ENCODE measurements around the gene TSPEAR.

Gene TSPEAR

DNA sequence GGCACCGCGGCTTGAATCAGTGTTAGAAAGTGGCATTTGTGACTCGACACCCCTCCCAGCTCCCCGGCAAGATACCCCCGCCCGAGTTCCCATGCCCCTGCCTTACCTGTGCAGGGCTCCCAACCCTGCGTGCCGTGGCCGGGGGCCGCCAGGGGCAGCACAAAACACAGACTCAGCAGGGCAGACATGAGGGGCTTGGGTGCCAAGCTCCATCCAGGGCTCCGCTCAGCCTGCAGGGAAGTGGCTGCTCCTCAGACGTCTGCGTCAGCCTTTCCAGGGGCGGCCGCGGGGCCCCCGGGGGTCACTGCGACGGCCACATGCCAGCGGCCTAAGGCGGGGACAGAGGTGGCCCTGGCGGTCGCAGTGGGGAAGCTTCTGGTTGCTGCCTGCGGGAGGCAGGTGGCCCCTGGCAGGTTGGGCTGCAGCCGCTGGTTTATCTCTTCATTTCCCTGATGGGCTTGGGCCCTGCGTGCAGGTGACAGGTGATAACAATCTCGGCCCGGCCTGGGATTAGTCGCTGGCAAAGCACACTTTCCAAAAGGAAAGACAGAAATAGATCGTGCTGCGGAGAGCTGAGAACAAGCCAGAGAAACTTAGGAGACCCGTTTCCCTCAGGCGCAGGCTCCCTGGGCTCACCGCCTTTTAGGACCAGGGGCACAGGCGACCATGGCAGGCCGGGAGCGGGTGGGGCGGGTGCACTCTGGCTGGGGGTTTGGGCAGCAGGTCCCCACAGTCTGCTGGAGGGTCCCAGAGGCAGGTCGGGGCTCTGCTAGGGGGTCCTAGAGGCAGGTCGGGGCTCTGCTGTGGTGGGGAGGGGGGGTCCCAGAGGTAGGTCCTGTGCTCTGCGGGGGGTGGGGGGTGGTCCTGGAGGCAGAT, at the start of gene TSPEAR:
Gene TSPEAR (minus strand): TSS at position 246 of the 876 bp plus-strand sequence. CDS start 58 bp downstream, at position 188.
- peak; percentile 85 for DNase-seq

DNA sequence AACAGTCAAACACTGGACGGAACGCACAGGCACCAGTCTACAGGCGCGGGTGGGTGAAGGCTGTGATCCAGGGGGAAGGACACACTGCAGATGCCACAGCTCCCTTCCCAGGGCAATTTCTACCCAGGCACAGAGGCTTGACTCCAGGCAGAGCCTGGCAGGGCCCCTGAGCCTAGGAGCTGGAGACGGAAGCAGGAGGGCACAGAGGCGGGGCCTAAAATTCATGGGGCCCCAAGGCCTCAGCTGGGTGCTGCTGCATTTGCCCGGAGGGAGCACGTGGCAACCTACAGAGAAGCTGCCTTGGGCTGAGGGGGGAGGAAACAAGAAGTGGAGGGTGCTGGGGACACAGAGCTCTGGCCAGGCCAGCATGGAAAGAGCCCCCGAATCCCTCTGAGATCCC, 49.0 kb upstream of the TSPEAR start:
- DNase-seq = no peak

DNA sequence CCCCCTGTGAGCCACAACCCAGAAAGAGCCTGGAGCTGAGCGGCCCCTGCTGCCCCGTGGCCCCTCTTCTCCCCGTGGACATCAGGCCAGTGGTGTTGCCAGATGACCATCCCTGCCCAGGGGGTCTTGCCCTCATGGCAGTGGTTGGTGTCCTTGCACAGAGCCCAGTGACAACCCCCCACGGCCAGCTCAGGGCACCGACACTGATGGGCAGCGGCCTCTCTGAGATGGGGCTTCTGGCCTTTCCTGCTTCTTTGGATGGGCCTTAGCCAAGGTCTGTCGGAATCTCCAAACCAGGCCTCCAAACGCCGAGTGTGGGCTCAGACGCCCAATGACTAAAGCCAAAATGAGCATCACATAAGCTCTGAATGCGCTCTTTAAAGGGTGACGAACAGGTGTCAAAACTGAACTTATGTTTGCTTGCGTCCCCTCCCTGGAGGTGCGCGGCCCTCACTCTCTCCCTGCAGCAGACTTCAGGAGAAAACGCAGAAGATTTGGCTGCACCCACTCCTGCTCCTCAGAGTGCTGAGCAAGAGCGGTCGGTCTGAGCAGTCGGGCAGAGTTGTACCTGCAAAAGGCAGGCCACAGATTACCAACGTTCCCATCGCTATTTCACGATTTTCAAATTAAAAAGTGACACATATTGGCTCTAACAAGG, 48.4 kb upstream of the TSPEAR start:
- no peak for DNase-seq

DNA sequence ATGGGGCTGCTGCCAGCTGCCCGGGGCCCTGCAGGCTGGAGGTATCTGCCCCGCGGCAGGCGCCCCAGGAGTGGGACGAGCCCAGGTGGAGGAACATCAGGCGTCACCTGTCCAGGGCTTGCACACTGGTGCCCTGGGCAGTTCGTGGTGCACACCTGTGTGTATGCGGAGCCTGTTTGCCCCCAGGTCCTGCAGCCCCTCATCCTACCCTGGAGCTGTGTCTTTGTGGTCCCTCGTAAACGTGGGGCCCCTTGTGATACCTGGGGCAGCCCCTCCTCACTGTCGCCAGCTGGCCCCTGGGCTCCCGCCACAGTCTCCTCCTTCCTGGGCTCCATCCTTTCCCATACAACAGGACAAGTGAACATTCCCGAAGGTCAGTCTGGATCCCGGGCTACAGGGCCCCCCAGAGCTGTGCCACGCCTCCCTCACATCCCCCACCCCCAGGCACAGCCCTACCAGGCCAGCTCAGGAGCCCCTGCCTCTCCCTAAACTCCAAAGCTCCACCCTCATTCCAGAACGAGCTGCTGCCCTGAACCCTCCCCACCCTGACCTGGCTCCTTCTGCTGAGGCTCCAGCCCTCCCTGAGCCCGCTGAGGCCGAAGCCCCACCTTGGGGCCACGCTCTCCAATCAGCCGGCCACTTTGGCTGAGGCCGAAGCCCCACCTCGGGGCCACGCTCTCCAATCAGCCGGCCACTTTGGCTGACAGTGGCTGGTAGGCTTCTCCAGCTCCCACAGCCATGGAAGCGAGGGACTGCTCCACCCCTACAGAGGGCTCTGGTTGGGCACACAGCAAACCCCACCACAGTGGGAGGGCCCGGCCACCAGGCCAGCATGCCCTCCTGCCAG, 47.6 kb upstream of the TSPEAR start:
- DNase-seq = no peak

DNA sequence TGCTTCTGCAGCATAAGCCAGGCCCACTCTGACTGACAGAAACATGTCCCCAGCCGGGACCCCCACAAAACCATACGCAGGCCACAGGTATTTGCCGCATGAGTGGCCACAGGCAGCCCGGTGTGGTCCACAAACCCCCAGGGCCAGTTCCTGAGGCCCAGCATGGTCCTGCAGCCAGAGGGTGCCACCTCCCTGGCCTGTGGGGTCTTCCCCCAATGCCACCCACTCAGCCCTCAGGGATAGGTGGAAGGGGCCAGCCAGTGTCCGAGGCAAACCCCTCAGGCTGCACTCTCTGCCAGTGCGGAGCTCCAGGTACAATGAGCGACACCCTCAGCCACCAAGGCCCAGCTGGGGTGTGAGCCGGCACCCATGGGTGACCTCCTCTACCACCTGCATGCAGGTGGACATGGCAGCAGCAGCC, 46.8 kb upstream of the TSPEAR start:
- no peak for DNase-seq

DNA sequence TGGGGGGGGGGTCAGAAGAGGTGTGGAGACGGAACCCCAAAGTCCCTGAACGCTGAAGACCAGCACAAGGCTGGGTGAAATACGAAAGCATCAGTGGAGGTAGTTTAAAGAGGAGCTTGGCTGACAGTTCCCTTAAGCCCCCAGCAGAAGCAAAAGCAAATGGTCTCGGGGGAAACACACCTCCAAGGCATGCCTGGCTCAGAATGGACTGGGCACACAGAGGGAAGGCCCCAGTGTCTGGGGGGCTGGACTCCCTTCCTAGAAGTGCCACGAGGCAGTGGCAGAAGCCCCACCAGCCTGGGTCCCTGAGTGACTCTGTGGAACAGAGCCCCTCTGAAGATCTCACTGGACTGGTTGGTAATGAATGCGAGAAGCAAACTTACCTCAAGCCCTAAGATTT, 46.4 kb upstream of the TSPEAR start:
- DNase-seq = no peak

DNA sequence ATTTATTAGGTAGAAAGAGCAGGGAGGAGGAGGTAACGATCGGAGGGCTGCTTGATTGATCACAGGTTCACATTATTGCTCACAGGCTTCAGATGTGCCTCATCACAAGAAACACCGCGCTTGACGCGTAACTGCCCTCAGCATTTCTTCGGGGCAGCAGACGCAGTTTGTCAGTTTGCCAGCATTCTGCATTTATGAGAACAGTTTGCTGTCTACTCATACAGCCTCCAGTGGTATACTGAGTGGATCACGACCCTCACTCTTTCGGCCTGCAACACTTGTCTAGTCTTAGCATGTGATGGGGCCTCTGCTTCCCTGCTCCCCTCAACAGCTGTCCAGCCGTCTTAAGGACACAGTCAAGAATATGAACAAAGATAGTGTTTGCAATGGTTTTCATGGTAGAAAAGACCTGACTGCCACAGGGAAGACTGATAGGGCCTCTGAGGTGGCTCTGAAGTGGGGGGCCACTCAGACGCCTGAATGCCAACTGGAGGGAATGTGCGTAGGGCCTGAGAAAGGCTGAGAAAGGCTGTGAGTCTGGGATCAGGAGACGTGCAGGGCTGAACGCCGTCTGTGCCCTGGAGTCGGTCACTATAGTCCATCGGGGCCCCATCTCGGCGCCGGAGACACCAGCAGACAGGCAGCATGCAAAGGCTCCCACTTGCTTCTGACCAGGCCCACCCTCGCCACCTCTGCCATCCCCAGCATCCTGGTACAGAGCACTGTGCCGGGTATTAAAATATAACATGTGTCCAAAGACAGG, 45.2 kb upstream of the TSPEAR start:
- DNase-seq = no peak

DNA sequence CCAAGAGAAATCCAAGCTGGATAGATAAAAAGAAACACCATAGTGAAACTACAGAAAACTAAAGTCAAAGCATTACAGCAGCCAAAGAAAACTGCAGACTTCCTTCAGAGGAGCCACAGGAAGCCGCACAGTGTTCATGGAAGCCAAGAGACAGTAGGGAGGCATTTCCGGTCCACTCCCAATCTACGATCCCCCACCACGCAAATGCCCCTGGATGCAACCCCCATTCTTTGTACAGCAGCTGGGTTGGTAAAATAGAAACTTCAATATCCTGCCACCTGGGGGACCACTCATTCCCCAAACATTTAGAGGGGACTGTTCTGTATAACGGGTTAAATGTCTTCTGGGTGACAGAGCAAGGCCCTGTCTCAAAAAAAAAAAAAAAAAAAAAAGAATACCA, 43.9 kb upstream of the TSPEAR start:
- DNase-seq = no peak

DNA sequence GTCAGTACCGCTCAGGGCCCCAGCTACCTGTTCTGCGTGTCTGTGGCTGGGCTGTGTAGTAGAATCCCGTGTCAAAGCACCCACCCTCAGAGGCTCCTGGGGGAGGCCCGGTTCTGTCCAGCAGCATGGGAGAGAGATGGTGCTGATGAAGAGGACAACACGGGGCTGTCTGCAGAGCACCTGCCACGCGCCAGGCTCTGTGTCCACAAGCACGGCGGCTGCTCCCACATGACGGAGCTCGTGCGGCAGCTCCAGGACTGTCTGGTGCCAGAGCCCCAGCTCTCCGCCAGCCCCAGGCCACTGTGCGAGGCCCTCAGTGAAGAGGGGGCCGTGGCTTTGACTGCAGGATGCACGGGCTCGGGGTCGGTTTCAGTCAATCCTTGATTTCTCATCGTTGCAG, 42.0 kb upstream of the TSPEAR start:
- DNase-seq = no peak

DNA sequence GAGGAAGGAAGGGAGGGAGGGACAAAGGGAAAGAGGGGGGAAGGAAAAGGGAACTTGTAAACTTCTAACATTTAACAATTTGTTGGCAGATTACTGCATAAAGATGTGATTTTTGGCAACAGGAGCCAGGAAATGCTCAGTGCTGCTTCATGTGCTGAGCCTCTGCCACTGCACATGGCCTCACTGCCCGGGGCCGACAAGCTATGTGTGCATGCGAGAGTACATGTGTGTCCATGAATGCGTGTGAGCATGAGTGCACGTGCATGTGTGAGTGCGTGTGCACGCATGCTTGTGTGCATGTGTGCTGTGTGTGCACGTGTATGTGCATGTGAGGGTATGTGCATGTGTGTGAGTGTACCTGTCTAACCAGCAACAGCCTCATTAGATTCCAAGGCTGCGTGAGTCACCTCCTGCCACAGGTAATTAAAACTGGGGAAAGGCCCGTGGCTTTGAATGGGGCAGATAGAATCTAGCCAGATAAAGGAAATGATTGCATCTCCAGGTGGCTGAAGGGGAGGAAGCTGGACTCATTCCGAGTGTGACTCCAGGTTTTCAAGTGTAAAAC, 41.4 kb upstream of the TSPEAR start:
- no peak for DNase-seq

DNA sequence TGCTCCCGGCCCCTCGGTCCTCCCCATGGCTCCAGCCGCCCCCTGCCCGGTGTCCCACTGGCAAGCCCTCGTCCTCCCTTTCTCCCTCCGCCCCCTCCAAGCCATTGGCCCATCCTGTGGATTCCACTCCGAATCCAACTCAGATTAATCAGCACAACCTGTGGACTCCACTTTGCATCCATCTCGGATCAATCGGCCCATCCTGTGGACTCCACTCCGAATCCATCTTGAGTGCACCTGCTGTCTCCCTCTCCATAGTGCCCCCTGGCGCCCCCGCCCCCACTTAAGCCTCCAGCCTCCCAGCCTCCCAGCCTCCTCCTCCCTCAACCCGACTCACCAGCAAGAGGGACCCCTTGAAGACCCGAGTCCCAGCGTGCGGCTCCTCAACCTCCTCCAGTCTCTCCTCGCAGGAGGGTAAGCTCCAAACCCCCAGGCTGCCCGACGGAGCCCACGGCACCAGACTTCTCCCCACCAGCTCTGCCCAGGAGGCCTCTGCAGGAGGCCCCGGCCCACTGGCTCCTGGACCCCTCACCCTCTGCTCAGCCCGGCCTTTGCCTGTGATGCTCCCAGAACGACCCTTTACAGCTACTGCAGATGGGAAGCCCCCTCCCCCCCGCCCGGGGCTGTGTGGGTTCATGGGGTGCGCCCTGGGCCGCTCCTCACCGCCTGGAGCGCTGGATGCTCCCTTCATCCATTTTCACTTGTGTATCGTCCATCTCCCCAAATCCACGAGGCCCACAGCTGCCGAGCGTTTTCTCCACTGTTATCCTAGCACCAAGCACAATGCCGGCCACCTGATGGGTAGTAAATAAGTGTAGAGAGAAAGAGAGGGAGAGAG, 40.6 kb upstream of the TSPEAR start:
- DNase-seq = no peak

DNA sequence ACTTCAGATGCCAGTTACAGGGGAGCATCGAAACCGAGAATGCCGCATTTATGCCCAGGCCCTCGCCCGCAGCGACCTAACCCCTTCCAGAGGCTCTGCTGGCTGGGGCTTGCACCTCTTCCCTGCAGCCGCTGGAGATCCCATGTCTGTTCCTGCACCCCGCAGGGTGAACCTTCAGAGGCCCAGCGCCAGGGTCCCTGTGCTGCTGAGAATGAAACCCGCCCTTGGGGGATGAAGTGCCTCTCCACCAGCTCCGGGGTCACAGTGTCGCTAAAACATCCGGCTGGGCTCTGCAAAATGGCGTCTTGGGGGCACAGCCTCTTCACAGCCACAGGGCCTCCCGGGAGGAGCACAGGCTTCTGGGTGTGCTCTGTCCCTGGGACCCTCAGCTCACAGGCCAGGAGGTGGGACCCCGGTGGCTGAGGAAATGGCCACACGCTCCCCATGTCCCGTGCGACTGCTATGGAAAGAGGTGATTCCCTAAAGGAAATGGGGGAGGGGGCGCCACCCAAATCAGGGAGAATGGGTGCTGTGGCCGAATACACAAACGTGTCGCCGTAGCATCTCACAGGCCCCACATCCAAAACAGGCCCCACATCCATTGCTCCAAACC, 39.9 kb upstream of the TSPEAR start:
- DNase-seq = no peak

DNA sequence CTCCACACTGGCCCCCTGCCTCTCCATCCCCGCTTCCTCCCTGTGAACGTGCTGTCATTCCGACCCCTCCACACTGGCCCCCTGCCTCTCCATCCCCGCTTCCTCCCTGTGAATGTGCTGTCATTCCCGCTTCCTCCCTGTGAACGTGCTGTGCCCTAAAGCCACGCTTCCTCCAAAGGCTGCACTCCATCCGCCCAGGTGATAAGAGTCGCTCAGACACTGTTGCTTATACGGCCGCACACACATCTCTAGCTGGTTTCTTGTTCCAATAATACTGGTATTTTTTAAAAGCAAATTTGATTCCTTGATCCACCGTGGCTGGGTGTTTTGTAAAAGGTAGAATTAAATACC, 39.3 kb upstream of the TSPEAR start:
- no peak for DNase-seq

DNA sequence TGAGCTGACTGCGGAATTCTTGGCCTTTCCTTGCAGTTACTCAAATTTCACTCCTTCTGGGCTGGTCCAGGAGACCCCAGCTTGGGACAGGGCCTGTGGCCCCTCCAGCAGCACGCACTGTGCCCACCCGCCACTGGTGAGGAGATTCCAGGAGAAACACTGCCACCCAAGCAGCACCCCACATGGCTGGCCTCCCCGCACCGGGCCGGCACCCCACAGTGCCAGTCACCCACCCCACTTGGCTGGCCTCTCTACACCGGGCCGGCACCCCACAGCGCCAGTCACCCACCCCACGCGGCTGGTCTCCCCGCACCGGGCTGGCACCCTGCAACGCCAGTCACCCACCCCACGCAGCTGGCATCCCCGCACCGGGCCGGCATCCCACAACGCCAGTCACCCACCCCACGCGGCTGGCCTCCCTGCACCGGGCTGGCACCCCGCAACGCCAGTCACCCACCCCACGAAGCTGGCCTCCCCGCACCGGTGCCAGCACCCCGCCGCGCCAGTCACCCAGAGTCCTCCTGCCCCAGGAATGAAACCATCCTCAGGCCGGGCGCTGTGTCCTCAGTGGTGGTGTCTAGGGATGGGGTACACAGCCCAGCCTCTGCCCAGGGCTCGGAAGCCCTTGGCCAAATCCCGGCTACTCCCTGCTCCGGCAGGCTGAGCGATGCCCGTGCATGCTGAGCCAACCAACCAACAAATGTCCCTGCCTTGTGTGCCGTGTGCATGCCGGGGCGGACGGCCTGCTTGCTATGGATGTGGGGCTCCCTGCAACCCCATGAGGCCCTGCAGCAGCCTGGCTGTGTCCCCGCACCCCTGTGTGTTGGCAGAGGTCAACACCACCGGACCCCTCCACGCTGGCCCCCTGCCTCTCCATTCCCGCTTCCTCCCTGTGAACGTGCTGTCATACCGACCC, 38.6 kb upstream of the TSPEAR start:
- no peak for DNase-seq

DNA sequence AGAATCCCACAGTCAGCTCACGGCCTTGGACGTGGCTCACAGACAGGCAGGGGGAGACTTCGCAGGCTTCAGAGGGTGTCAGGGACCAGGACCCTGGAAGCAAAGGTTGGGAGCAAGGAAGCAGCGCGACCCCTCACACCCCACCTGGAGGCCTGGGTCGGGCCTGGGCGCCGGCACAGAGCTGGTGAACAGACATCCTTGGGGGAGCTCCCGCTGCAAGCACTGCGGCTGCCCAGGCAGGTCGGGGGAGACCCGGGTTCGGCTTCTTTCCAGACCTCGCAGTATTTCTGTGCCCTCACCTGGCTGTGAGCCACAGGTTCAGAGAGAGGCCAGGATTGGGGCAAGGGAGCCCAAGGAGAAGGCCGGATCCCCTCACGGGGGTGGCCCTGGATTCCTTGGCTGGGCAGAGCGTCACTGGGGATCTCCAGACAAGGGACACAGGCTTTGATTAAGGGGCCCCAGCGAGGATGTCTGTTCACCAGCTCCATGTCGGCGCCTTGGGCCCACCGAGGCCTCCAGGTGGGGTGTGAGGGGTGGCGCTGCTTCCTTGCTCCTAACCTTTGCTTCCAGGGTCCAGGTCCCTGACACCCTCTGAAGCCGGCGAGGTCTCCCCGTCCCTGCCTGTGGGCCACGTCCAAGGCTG, 37.9 kb upstream of the TSPEAR start:
- DNase-seq = no peak

DNA sequence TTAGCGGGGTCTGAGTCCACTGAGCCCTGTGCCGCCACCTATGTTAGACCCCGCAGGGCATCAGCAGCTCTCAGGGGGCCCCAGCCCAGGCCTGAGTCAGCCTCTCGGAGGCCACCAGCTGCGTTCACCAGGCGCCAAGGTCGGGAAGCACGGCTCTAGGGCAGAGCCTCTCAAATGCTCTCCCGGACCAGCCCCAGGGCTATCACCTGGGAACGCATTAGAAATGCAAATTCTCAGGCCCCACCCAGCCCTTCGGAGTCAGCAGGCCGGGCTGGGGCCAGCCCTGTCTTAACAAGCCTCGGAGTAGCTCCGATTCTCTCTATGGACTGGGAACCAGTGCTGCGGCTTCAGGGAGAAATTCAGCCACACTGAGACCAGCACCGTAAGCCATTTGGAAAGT, 37.2 kb upstream of the TSPEAR start:
- no peak for DNase-seq

DNA sequence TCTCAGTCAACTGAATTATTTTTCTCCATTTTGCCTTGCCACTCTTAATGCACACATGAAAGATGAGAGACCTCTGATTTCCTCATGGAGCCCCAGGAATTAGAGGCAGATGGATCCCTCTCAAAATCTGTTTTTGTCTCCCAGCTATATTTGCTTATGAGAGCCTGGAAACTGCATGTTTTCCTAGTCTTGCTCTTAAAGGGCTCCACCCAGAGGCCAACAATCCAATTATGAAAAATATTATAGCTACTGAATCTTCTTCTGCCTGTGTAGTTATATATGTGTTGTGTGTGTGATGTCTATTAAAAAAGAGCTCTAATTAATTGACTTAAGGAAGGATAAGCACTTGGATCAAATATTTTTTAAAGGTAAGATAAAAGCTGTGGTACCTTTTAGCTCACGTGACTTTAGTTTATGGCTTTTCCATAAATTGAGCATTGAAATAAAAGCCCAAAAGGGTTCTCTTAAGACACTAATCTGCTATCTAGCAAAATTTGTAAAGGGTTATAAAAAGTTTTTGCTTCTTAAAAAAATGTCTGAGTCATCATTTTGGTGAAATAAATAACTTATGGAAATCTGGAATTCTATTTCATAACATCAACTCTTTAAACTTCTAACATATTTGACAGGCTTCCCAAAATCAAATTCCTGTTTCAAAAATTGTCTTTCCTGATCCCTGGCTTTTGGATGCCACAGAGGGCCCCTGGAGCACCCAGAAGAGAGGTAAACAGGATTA, 31.2 kb upstream of the TSPEAR start:
- peak; percentile 79 for DNase-seq

DNA sequence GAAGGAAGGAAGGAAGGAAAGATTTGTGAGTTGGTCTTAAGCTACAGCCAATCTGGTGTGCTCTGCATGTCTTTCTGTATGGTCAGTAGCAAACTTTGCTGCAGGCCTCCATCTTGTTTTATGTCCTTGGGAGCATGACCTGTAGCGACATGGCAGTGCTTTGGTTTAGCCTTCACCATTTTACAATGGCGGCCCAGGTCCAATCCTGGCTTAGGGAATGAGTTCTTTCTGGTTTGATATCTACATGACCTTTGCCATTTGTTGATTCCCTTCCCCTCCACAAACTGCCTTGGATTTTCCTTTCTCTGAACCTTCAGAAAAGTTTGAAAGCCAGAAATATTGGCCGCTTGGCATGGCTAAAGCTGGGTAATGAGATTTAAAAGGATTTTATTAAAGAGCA, 30.5 kb upstream of the TSPEAR start:
- DNase-seq = no peak

DNA sequence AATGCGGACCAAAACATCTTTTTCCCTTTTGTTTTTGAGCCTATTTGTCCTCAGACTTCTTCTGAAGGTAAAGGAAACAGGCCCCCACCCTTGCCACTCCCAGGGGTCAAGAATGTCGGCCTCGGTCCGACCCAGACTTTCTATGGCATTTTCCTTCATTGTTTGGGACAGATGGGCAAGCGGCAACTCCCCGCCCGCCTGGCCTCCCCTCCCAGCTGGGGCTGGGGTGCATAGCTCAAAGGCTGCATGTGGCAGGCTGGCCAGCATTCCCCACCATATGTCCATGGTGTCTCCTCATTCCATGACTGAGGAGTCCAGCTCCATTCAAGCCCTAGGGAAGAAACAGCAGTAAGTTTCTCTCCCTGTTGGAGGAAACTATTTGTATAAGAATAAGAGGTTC, 29.4 kb upstream of the TSPEAR start:
- no peak for DNase-seq
